A673 (cell line): ENCODE data around the gene PROKR1. TPM values are rescaled to one million over a fixed set of nuclear protein-coding genes. Genes with fewer than 3 reads are reported as not detected.

Experiments
- BruUV-seq: library from RNA; stranded (reverse); fragments of 400-500 nt; replicated peaks from 2 replicates; lab custom pipeline; 2021; lab: Mats Ljungman, UMichigan
- CTCF ChIA-PET: fragments of 300-600 bp; sonication (Branson Sonifier 250); formaldehyde crosslinking; loops from one replicate; lab custom pipeline; 2022; ENCODE audit warnings: antibody characterized with exemption; lab: Charles Lee
- POLR2A ChIA-PET: fragments of 300-600 bp; sonication (Branson Sonifier 250); formaldehyde crosslinking; loops from one replicate; lab custom pipeline; 2022; ENCODE audit warnings: antibody characterized with exemption; ENCODE audit not compliant: low non-redundant PET; lab: Charles Lee
- DNase-seq: peaks from one replicate; pipeline ENCODE4 v3.0.0-alpha.2; 2015; ENCODE audit warnings: low spot score
- H3K27ac ChIP-seq: fragments of 200-600 bp; sonication (generic); 2 replicates; pipeline ENCODE4 v1.5.1; 2016; ENCODE audit warnings: mixed run types, low read depth, mild to moderate bottlenecking, mixed read lengths, antibody characterized with exemption, low read length; ENCODE audit not compliant: poor library complexity, severe bottlenecking
- H3K27me3 ChIP-seq: fragments of 200-600 bp; sonication (generic); replicated peaks from 2 replicates; pipeline ENCODE4 v1.6.1; 2017; ENCODE audit warnings: mixed run types, low read depth, mild to moderate bottlenecking, mixed read lengths, antibody characterized with exemption, low read length; ENCODE audit not compliant: insufficient read depth, poor library complexity
- H3K36me3 ChIP-seq: fragments of 200-600 bp; sonication (generic); 2 replicates; pipeline ENCODE4 v1.6.1; 2016; ENCODE audit warnings: mixed run types, mild to moderate bottlenecking, mixed read lengths, antibody characterized with exemption, low read length; ENCODE audit not compliant: insufficient read depth, poor library complexity, severe bottlenecking
- H3K4me1 ChIP-seq: fragments of 200-600 bp; sonication (generic); 2 replicates; pipeline ENCODE4 v1.6.1; 2017; ENCODE audit warnings: mixed run types, mild to moderate bottlenecking, mixed read lengths, antibody characterized with exemption, low read length; ENCODE audit not compliant: insufficient read depth, poor library complexity, severe bottlenecking
- H3K4me3 ChIP-seq: fragments of 200-600 bp; sonication (generic); 2 replicates; pipeline ENCODE4 v1.5.1; 2016; ENCODE audit warnings: low read depth, mixed run types, mild to moderate bottlenecking, mixed read lengths, low read length; ENCODE audit not compliant: poor library complexity, severe bottlenecking
- H3K9me3 ChIP-seq: fragments of 200-600 bp; sonication (generic); 2 replicates; pipeline ENCODE4 v1.6.1; 2016; ENCODE audit warnings: mixed run types, low read depth, mild to moderate bottlenecking, mixed read lengths, antibody characterized with exemption, low read length; ENCODE audit not compliant: poor library complexity, severe bottlenecking
- EZH2 ChIP-seq: fragments of 200-600 bp; sonication (generic); IDR thresholded peaks from 2 replicates; pipeline ENCODE4 v1.6.1; 2017; ENCODE audit warnings: borderline replicate concordance, low read depth, mild to moderate bottlenecking, mixed read lengths, antibody characterized with exemption, low read length; ENCODE audit not compliant: poor library complexity, severe bottlenecking
- intact Hi-C: fragments of 100-400 bp; cut with micrococcal nuclease; formaldehyde crosslinking; loops from one replicate; pipeline ENCODE4 v1.10.0; 2022; ENCODE audit not compliant: unreplicated experiment
- total RNA-seq: library from RNA; stranded (reverse); gene quantifications from 2 replicates; pipeline ENCODE4 v1.2.3, GENCODE V29; 2021
- TF ChIP-seq, protein P1 (sequence below): fragments of 300-800, 200-600 bp; sonication (generic); conservative IDR thresholded peaks from 2 replicates; pipeline ENCODE4 v1.5.1; 2017; ENCODE audit warnings: low read depth, mild to moderate bottlenecking, antibody characterized with exemption, low read length, moderate library complexity, mixed read lengths

The PROKR1 gene
- total RNA-seq, 1 experiment from 2014 or later, result 15.7 TPM

DNA sequence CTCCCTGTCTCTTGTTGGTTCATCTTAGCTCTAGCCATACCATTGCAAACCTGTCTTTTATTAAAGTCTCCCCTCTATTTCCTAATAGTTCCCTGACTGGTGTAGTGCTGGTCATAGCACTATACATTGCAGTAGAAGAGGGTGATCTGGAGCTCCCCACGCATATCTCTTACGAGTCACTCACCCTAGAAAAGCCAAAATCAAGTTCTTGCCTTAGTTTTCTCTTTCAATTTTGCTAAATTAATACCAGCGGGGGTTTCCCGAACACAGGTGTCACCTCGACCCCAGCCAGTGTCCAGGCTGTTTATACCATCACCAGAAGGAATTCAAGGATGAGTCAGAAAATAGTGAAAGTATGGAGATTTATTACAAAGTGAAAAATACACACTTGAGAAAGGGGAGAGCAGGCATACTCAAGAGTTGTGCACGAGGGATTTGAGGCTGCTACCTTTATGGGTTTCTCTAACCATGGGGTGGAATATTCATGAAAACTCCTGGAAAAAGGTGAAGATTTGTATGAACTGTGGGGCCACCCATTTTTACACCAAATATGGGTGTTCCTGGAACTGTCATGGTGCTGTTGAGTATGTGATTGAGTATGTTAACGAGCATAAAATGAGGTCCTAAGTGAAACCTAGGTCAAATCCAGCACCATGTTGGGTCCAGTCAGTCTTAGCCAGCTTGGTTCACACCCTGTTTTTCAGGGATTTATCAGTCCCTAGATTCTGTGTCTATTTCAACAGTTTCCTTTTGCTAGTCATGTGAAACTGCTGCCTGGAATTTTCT lies 20.2 kb downstream of the PROKR1 start:
- intact Hi-C loops, result no loop called here
- DNase-seq, result no peak
- no peak overlapping the region for H3K27ac ChIP-seq
- H3K36me3 ChIP-seq, result no peaks in the 10 kb centered on the region
- H3K27me3 ChIP-seq, result no peaks in the 10 kb centered on the region
- H3K4me3 ChIP-seq, result no peak overlapping the region
- H3K4me1 ChIP-seq, result peaks cover 20% of the 10 kb centered on the region
- no peak for TF ChIP-seq EZH2
- TF ChIP-seq, protein P1, sequence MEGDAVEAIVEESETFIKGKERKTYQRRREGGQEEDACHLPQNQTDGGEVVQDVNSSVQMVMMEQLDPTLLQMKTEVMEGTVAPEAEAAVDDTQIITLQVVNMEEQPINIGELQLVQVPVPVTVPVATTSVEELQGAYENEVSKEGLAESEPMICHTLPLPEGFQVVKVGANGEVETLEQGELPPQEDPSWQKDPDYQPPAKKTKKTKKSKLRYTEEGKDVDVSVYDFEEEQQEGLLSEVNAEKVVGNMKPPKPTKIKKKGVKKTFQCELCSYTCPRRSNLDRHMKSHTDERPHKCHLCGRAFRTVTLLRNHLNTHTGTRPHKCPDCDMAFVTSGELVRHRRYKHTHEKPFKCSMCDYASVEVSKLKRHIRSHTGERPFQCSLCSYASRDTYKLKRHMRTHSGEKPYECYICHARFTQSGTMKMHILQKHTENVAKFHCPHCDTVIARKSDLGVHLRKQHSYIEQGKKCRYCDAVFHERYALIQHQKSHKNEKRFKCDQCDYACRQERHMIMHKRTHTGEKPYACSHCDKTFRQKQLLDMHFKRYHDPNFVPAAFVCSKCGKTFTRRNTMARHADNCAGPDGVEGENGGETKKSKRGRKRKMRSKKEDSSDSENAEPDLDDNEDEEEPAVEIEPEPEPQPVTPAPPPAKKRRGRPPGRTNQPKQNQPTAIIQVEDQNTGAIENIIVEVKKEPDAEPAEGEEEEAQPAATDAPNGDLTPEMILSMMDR, result no peak
- no TSS peak for BruUV-seq
- ChIA-PET POLR2A (no interaction called here), CTCF (no interaction called here)
- no peaks in the 10 kb centered on the region for H3K9me3 ChIP-seq

DNA sequence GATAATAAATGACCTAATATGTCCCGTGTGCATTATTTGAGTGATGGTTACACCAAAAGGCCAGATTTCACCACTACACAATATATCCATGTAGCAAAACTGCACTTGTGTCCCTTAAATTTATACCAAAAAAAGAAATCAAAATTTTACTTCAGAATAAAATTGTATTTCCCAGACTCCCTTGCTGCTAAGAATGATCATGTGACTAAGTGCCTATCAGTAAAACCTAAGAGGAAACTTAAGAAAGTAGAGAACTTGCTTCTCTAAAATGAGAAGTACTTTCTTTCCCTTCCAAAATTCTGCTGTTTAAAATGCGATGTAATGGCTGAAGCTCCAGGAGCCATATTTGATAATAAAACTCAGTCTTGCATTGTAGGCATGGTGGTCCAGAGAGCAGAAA lies 24.0 kb downstream of the PROKR1 start:
- TF ChIP-seq, protein P1, result no peak
- no peak for TF ChIP-seq EZH2
- no peak overlapping the region for H3K27ac ChIP-seq
- peaks cover 14% of the 10 kb centered on the region for H3K4me1 ChIP-seq
- no peak for DNase-seq
- H3K27me3 ChIP-seq, result no peaks in the 10 kb centered on the region
- H3K9me3 ChIP-seq, result no peaks in the 10 kb centered on the region
- CTCF ChIA-PET, result no interaction called here
- no TSS peak for BruUV-seq
- intact Hi-C loops, result no loop called here
- H3K4me3 ChIP-seq, result no peak overlapping the region
- H3K36me3 ChIP-seq, result no peaks in the 10 kb centered on the region
- POLR2A ChIA-PET, result no interaction called here

DNA sequence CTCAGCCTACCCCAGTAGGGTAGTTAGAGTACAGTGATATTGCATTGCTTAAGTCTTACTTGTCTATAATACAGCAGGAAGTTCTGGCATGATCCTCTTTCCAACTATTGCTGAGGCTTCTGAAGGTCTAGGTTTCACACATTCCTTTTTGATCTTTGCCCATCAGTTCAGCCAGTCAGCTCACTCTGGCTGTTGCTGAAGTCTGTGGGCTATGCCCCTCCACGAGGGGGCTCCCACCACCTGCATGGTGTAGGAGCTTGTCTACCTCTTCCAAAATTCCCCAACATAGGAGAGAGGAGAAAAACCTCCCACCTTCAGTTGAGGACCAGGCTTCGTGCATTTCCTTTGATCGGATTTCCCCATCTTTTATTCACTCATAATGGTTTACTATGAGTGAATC lies 26.3 kb downstream of the PROKR1 start:
- ChIA-PET POLR2A (no interaction called here), CTCF (no interaction called here)
- no peak overlapping the region for H3K27ac ChIP-seq
- H3K36me3 ChIP-seq, result no peaks in the 10 kb centered on the region
- H3K4me1 ChIP-seq, result peaks cover 8% of the 10 kb centered on the region
- BruUV-seq, result no TSS peak
- no peak for DNase-seq
- H3K9me3 ChIP-seq, result no peaks in the 10 kb centered on the region
- H3K4me3 ChIP-seq, result no peak overlapping the region
- no peak for TF ChIP-seq EZH2
- intact Hi-C loops, result no loop called here
- no peaks in the 10 kb centered on the region for H3K27me3 ChIP-seq

DNA sequence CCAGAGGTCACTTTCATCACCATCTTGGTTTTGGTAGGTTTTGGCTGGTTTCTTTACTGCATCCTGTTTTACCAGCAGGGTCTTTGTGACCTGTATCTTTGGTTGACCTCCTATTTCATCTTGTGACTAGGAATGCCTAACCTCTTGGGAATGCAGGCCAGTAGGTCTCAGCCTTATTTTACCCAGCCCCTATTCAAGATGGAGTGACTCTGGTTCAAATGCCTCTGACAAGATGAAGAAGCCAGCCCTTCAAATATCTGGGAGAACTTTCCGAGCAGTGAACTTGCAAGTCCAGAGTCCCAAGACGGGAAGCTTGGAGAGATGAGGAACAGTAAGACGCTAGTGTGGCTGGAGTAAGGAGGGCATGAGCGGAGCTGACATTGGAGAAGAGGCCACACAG lies 28.6 kb downstream of the PROKR1 start:
- POLR2A ChIA-PET, result no interaction called here
- no peak overlapping the region for H3K4me3 ChIP-seq
- H3K27me3 ChIP-seq, result no peaks in the 10 kb centered on the region
- no peak for DNase-seq
- no peaks in the 10 kb centered on the region for H3K36me3 ChIP-seq
- TF ChIP-seq, protein P1, result no peak
- TF ChIP-seq EZH2, result no peak
- H3K9me3 ChIP-seq, result no peaks in the 10 kb centered on the region
- no peak overlapping the region for H3K27ac ChIP-seq
- CTCF ChIA-PET, result no interaction called here
- intact Hi-C loops, result no loop called here
- no peaks in the 10 kb centered on the region for H3K4me1 ChIP-seq
- no TSS peak for BruUV-seq
